GM08714 (cell line): ENCODE results near the gene UNC5B.

Source experiments
- H3K4me3 ChIP-seq: fragments of 200-500 bp; sonication (Bioruptor generic); 2 replicates; pipeline ENCODE4 v1.5.1; 2014; ENCODE audit warnings: mild to moderate bottlenecking, low read length, inconsistent platforms
- ZNF274 ChIP-seq: IDR thresholded peaks from 2 replicates; pipeline ENCODE4 v1.6.1; 2012; ENCODE audit warnings: mild to moderate bottlenecking, low read depth, low read length

The UNC5B gene

GRCh38 chr10:71324743-71325142 lies 112.4 kb downstream of the UNC5B start:
- TF ChIP-seq ZNF274 = no peak

GRCh38 chr10:71325267-71325666 lies 112.9 kb downstream of the UNC5B start:
- no peak for TF ChIP-seq ZNF274
- no peak overlapping the region for H3K4me3 ChIP-seq

More at GRCh38 chr10:71324743-71325142, 112.4 kb downstream of the UNC5B start:
- H3K4me3 ChIP-seq = no peak overlapping the region

GRCh38 chr10:71326464-71326881 lies 114.1 kb downstream of the UNC5B start:
- H3K4me3 ChIP-seq = no peak overlapping the region
- no peak for TF ChIP-seq ZNF274

- TF ChIP-seq ZNF274 = no peak
- H3K4me3 ChIP-seq = no peak overlapping the region
Measured at GRCh38 chr10:71330789-71331404, 118.5 kb downstream of the UNC5B start.

GRCh38 chr10:71331736-71332135 lies 119.4 kb downstream of the UNC5B start:
- no peak for TF ChIP-seq ZNF274
- no peak overlapping the region for H3K4me3 ChIP-seq

- no peak for TF ChIP-seq ZNF274
- H3K4me3 ChIP-seq = no peak overlapping the region
Measured at GRCh38 chr10:71332466-71332865, 120.1 kb downstream of the UNC5B start.

- no peak for TF ChIP-seq ZNF274
- no peak overlapping the region for H3K4me3 ChIP-seq
Measured at GRCh38 chr10:71333129-71333887, 120.9 kb downstream of the UNC5B start.

- TF ChIP-seq ZNF274 = no peak
- H3K4me3 ChIP-seq = no peak overlapping the region
Measured at GRCh38 chr10:71334221-71334791, 121.9 kb downstream of the UNC5B start.

GRCh38 chr10:71335173-71335708 lies 122.9 kb downstream of the UNC5B start:
- no peak overlapping the region for H3K4me3 ChIP-seq
- TF ChIP-seq ZNF274 = no peak

GRCh38 chr10:71336632-71337031 lies 124.3 kb downstream of the UNC5B start:
- H3K4me3 ChIP-seq = no peak overlapping the region
- no peak for TF ChIP-seq ZNF274

GRCh38 chr10:71337219-71337701 lies 124.9 kb downstream of the UNC5B start:
- H3K4me3 ChIP-seq = no peak overlapping the region
- TF ChIP-seq ZNF274 = no peak

GRCh38 chr10:71338728-71339495 lies 126.5 kb downstream of the UNC5B start:
- TF ChIP-seq ZNF274 = no peak
- no peak overlapping the region for H3K4me3 ChIP-seq

GRCh38 chr10:71339796-71340589 lies 127.6 kb downstream of the UNC5B start:
- no peak for TF ChIP-seq ZNF274
- H3K4me3 ChIP-seq = no peak overlapping the region
